Vagina (tissue), 2 donors: Measurements from ENCODE around the gene PRICKLE1.

Experiments
- POLR2A ChIP-seq, 2 donors: fragments of 450-650 bp; IDR thresholded peaks; one replicate each; pipeline ENCODE4 v1.6.1; 2017; ENCODE audit warnings: antibody characterized with exemption in 2 of 2, mild to moderate bottlenecking in 2 of 2, moderate library complexity in 2 of 2
- TF ChIP-seq, protein P1 (sequence below), 3 experiments: fragments of 450-650 bp in 2 of 3; fragments of 200-600 bp in 1 of 3; sonication (generic) in 1 of 3; IDR thresholded peaks; one replicate each; pipeline ENCODE4 v1.5.1; 2017 to 2019; ENCODE audit warnings: antibody characterized with exemption in 3 of 3, mild to moderate bottlenecking in 2 of 3, moderate library complexity in 2 of 3

DNA sequence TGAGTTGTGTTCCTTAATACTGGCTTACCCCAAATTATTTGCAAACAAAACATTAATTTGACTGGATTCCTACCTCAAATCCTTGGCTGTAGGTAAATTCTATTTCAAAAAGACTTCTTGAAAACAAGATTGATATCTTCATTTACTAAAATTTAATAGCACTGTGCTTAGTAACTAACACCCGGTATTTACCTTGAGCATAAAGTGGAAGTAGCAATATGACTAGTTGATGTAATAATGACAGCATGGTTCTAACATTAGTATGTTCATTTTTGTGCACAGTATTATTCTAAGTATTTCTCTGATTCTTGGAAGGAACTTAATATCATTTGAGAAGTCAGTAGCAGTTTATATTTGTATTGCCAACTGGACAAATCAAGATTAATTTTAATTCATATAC is 166.8 kb downstream of the PRICKLE1 start:
- TF ChIP-seq, protein P1, sequence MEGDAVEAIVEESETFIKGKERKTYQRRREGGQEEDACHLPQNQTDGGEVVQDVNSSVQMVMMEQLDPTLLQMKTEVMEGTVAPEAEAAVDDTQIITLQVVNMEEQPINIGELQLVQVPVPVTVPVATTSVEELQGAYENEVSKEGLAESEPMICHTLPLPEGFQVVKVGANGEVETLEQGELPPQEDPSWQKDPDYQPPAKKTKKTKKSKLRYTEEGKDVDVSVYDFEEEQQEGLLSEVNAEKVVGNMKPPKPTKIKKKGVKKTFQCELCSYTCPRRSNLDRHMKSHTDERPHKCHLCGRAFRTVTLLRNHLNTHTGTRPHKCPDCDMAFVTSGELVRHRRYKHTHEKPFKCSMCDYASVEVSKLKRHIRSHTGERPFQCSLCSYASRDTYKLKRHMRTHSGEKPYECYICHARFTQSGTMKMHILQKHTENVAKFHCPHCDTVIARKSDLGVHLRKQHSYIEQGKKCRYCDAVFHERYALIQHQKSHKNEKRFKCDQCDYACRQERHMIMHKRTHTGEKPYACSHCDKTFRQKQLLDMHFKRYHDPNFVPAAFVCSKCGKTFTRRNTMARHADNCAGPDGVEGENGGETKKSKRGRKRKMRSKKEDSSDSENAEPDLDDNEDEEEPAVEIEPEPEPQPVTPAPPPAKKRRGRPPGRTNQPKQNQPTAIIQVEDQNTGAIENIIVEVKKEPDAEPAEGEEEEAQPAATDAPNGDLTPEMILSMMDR (IDR thresholded peaks at IDR 0.05): no peak
- TF ChIP-seq POLR2A (IDR thresholded peaks at IDR 0.05): no peak
